NCI-H2227 (cell line): ENCODE results near the gene SPOCK3.
"Not testable (repeated sequence)": the region's sequence is repeated elsewhere in the genome, so short reads cannot be mapped to it uniquely, and the experiment has no call there.

ENCODE experiments used
- DNase-seq: peaks from one replicate; lab custom pipeline; 2025; ENCODE audit not compliant: unreplicated experiment; lab: John Stamatoyannopoulos, UW

Gene SPOCK3

DNA sequence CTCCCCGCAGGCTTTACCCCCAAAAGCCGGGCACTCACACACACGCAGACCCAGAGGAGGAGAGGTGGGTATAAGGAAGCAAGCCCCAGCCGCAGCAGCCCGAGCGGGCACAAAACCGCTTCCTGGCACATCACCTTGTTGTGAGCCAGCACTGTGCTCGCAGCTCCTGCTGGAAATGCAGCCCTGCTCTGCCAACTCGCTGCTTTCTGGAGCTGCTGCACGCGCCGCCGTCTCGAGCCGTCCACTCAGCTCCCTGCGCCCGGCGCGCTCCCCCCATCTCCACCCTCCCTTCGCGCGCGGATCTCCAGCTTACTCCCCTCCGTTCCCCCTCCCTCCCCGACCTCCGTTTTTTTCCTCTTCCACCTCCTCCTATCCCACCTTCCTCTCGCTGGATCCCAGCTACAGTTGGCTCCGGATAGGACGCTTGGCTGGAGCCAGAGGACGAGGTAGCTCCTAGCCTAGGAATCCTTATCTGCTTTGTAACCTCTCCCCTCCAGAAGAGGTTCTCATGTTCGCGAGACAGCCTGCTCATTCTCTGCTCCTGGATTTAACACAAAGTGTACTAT, at the start of gene SPOCK3:
SPOCK3 (minus strand) TSS at position 179 of the 566 bp plus-strand sequence.
- DNase-seq = peak; percentile 52

GRCh38 chr4:167282171-167282864, 48.0 kb upstream of the SPOCK3 start:
- DNase-seq = no peak

DNA sequence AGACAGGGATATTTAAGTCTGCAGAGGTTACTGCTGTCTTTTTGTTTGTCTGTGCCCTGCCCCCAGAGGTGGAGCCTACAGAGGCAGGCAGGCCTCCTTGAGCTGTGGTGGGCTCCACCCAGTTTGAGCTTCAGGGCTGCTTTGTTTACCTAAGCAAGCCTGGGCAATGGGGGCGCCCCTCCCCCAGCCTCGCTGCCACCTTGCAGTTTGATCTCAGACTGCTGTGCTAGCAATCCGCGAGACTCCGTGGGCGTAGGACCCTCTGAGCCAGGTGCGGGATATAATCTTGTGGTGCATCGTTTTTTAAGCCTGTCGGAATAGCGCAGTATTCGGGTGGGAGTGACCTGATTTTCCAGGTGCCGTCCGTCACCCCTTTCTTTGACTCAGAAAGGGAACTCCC, 47.3 kb upstream of the SPOCK3 start:
- DNase-seq = not testable (repeated sequence)

DNA sequence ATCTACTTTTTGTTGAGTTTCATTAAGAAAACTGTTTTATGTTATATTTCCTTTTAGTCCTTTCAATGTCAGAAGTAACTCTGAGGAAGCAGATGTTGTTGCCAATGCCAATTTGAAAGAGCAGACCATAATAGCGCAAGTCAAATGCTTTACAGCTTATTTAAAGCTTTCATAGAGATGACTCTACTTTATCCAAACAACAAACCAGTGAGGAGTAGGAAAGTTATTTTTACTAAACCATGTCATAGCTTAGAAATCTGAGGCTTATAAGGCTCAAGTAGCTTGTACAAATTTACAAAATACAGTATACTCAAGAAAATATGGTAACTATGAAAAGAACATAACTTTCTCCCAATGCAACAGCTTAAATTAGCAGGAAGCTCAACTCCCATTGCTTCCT, 40.1 kb upstream of the SPOCK3 start:
- DNase-seq = no peak

DNA sequence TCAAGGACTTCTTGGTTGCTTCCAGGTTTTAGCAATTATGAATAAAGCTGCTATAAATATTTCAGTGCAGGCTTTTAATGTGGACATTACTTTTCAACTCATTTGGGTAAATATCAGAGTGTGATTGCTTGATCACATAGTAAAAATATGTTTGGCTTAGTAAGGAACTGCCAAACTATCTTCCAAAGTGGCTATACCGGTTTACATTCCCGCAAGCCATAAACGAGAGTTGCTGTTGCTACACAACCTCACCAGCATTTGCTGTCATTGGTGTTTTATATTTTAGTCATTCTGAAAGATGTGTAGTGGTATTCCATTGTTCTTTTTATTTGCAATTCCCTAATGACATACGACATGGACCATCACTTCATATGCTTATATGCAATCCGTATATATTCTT, 30.9 kb upstream of the SPOCK3 start:
- no peak for DNase-seq

- no peak for DNase-seq
Observed at GRCh38 chr4:167248271-167248670, 14.0 kb upstream of the SPOCK3 start.

GRCh38 chr4:167239627-167240026, 5.3 kb upstream of the SPOCK3 start:
- DNase-seq = no peak

DNA sequence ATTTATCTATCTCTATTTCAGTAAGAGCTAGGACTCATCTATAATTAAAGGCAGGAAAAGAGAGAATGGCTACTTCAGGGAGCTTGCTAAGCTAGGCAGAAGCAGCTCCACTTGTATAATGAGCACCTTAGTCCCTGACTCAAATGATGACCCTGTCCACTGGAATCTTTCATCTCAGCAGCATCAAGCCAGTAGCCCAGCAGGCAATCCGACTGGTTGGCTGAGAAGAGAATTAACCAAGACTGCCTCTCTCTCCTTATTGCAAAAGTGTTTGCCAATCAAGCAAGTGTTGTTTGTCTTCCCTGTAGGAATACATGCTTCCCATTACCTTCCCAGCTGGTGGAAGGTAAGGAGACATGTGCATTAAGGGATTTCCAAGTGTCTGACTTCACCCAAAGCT, 3.9 kb upstream of the SPOCK3 start:
- peak; percentile 6 for DNase-seq

- DNase-seq = peak; percentile 8
Observed at GRCh38 chr4:167233685-167234315, 494 bp downstream of the SPOCK3 start.

DNA sequence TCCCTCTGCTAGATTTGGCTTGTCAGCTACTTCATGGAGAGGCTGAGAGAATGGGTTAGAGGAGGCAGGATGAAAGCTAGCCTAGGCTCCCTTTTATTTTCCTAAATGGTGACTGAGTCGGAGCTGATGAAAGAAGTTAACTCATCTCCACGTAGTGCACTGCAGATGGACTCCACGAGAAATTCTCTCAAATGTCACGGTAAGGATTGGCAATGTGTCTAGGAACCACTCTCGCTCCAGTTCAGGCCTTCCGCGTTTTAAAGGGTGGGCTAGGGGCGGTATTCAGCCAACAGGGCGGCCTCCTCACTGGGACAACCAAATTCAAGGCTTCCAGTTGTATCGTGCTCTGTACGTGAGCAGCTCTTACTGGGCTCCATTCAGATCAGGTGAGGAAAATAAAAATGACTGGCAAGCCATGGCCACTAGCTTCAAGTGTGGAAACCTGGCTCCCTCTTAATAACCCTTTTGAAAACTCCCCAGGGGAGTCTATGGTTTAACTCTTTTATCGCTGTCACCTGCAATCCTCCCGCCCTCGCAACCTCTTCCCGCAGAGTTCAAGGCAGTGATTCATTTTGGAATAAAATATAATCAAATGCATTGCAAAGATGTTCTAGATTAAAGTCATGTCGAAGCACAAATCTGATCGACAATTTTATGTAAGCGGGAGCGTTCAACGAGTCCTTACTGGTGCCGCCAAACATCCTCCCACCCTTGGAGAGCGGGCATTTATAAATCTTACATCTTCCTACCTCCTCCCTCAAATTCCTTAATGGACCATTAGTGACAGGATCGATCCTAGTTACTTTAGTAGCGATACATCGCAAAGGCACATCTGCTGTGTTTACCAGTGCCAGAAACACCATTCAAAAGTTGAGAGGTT, 1.2 kb downstream of the SPOCK3 start:
- peak; percentile 6 for DNase-seq

- no peak for DNase-seq
Observed at GRCh38 chr4:167230744-167231143, 3.5 kb downstream of the SPOCK3 start.

DNA sequence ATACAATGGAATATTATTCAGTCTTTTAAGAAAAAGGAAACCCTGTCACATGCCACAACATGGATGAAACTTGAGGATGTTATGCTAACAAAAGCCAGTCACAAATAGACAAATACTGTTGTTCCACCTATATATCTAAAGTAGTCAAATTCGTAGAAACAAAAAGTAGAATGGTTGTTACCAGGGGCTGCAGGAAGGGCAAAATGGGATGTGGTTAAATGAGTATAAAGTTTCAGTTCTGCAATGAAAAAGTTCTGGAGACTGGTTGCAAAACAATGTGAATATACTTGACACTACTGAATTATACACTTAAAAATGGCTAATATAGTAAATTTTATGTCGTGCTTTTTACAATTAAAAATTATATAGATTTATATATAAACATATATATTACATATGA, 12.2 kb downstream of the SPOCK3 start:
- no peak for DNase-seq

DNA sequence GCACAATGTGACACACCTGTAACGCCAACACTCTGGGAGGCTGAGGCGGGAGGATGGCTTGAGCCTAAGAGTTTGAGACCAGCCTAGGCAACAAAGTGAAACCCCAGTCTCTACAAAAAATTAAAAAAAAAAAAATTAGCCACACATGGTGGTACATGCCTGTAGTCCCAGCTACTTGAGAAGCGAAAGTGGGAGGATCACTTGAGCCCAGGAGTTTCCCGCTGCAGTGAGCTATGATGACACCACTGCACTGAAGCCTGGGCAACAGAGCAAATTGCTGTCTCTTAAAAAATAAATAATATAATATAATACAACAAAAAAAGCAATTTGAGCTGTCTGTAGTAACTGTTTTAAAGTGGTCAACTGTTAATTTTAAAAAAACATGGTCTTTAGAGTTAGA, 13.2 kb downstream of the SPOCK3 start:
- no peak for DNase-seq

DNA sequence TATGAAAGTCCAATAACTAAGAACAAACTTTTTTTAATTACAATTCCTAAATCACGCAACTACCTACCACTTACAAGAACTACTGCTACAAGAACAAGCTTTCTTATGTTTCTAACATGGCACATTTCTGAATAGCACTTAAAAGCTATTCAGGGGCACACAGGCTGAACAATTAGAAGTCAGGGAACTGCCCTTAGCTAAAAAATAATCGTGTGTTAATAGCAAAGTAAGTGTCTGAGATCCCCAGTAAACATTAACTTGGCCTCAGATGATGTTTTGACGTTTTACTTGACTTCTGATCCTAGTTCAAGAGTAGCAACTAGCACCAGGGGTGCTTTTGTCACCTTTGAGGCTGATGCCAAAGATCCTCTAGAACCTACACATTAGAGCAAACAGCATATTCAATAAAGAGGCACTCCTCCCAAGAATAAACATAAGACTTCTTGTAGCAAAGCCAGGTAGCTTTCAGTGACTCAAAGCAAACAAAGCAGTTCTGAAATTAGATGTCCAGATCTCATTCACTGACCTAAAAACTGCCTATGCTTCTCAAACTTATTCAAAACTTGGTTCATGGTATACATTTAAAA, 16.2 kb downstream of the SPOCK3 start:
- no peak for DNase-seq

GRCh38 chr4:167216783-167217182, 17.5 kb downstream of the SPOCK3 start:
- no peak for DNase-seq

GRCh38 chr4:167210166-167210565, 24.1 kb downstream of the SPOCK3 start:
- no peak for DNase-seq

- DNase-seq = no peak
Observed at GRCh38 chr4:167196344-167197012, 37.8 kb downstream of the SPOCK3 start.

DNA sequence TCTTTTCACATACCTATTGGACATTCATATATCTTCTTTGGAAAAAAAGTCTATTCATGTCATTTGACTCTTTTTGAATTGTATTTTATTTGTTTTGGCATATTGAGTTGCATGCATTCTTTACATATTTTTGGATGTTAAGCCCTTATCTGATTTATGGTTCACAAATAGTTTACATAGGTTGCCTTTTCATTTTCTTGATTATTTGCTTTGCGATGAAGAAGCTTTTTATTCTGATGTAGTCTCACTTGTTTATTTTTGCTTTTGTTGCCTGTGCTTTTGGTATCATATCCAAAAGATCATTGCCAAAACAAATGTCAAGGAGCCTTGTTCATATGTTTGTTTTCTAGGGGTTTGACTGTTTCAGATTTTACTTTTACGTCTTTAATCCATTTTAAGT, 43.9 kb downstream of the SPOCK3 start:
- DNase-seq = no peak

- no peak for DNase-seq
Observed at GRCh38 chr4:167185465-167185864, 48.8 kb downstream of the SPOCK3 start.

DNA sequence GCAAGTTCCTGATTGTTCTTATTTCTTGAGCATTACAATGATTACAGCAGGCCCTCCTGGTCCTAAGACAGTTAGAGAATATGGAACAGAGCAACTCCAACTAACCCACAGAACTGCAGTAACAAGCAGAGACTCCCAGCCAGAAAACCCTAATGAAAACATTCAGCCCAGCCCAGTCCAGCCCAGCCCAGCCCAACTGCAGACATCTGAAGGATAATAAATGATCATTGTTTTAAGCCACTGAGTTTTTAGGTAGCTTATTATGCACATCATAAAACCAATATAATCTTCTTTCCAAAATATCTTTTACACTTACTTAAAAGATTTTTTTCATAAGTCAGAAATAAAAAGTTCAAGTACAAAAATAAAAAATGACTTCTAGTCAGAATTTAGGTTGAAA, 51.3 kb downstream of the SPOCK3 start:
- DNase-seq = no peak

DNA sequence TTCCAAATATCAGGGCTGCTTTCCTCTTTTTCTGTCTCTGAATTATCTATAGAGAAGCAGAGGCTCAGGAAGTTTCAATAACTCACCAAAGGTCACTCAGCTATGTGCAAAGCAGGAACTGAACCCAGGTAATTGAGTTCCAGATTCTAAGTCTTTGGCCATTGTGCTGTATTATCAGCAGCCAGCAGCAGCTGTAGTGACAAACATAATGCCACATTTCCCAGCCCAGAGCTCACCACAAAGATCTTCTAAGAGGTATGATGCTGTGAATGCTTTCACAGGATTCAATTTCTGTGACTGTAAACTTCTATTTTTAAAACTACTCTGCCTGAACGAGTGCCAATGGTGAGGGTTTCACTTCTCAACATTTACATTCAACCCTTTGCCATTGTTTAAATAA, 56.4 kb downstream of the SPOCK3 start:
- no peak for DNase-seq
